Panc1 (cell line): Measurements from ENCODE around the gene WASF1.

Source experiments
- CTCF ChIP-seq: fragments of 450-650 bp; IDR thresholded peaks from 2 replicates; pipeline ENCODE4 v1.5.1; 2017; ENCODE audit warnings: mild to moderate bottlenecking
- POLR2AphosphoS5 ChIP-seq: IDR thresholded peaks from 2 replicates; pipeline ENCODE4 v1.6.1; 2012; ENCODE audit warnings: mild to moderate bottlenecking, low read depth, low read length, moderate library complexity
- TCF7L2 ChIP-seq: IDR thresholded peaks from 2 replicates; pipeline ENCODE4 v1.6.1; 2011; ENCODE audit warnings: mild to moderate bottlenecking, low read depth, low read length, inconsistent platforms

GRCh38 chr6:110101885-110102284, 77.6 kb downstream of the WASF1 start:
- no peak for TF ChIP-seq CTCF
- TF ChIP-seq POLR2AphosphoS5 = no peak
- TF ChIP-seq TCF7L2 = no peak
